Measurements from ENCODE around the gene BRSK2.
"Not testable (repeated sequence)": the region's sequence is repeated elsewhere in the genome, so short reads cannot be mapped to it uniquely, and the experiment has no call there.

Gene BRSK2

DNA sequence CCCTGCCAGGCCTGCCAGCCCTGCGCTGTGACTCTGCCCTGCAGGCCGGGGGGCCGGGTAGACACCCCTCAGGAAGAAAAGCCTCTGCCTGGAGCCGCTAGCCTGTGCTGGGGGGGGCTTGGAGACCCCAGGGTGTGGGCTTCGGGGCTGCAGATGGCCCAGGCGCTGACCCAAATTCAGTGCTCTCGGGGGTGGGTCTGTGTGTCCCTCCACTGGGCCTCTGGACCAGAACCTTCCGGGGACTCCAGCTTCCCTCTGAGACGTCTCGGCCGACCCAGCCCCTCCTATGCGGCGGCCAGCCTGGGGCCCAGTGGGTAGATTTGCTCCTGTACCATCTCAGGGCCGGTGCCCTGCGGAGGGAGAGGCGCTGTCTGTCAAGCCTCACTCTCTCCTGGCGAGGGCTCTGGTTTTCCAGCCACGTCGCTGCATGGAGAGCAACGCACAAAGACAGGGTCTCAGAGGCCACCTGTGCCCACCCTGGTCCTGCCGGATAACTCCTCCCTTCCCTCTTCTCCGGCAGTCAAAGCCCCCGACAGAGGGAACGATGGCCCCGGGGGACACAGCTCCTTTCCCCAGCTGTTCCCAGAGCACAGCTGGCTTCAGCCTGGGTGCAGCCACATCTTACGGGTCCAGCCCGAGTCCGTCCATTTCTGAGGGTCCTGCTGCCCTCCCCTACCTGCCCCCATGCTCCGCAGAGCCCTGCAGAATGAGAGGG, 40.2 kb upstream of the BRSK2 start:
- TF ChIP-seq POLR2A (IDR thresholded peaks at IDR 0.05; ENCODE audit: low read length) (no peak), GATA1 (IDR thresholded peaks at IDR 0.05; ENCODE audit: low read depth, low read length) (no peak)
- no peak for DNase-seq

- DNase-seq, result no peak
- TF ChIP-seq POLR2A (IDR thresholded peaks at IDR 0.05; ENCODE audit: low read length) (no peak), GATA1 (IDR thresholded peaks at IDR 0.05; ENCODE audit: low read depth, low read length) (no peak)
These were observed 39.5 kb upstream of the BRSK2 start for GRCh38 chr11:1350086-1350725.

DNA sequence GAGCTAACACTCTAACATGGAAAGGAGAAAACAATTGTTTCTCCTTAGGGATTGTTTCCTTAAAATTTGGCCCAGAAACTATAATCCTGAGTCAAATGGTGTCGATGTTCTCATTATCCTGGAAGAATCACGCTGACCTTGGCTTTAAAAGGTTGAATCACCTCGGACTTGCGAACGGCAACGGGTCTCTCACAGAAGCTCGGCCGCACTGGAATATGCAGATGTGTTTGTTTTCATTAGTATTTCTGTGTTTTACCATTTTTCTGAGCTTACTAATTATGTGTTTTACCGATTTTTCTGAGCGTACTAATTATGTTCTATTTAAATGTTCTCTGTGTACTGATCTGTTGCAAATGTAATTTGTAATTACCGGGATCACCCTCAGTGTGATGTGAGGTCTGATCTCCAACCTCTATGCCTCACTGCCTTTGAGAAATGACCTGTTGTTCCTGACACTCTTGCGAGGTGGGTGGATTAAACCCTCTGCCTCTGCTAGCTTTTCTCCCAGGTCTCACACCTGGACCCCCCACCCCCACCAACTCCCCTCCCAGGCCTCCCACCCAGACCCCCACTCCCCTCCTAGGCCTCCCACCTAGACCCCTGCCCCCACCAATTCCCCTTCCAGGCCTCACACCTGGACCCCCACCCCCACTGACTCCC, 38.3 kb upstream of the BRSK2 start:
- no peak for TF ChIP-seq POLR2A (IDR thresholded peaks at IDR 0.05; ENCODE audit: low read length)
- no peak for TF ChIP-seq GATA1 (IDR thresholded peaks at IDR 0.05; ENCODE audit: low read depth, low read length)
- peak in 1 of 2 experiments; percentile 14 for DNase-seq

DNA sequence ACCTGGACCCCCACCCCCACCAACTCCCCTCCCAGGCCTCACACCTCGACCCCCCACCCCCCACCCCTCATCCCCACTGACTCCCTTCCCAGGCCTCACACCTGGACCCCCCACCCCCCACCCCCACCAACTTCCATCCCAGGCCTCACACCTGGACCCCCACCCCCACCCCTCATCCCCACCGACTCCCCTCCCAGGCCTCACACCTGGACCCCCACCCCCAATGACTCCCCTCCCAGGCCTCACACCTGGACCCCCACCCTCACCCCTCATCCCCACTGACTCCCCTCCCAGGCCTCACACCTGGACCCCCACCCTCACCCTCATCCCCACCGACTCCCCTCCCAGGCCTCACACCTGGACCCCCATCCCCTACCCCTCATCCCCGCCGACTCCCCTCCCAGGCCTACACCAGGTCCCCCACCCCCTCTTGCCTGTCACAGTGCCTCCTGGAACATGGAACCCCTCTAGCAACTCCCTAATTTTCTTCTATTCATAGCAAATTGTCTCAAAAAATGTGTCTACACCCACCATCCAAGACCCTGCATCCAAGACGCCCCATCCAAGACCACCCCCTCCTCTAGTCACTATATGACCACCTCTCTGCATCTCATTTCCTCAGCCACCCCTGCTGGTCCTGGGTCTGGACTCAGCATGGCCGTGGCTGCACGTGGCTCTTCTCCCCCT, 36.9 kb upstream of the BRSK2 start:
- TF ChIP-seq GATA1 (IDR thresholded peaks at IDR 0.05; ENCODE audit: low read depth, low read length) (no peak), POLR2A (IDR thresholded peaks at IDR 0.05; ENCODE audit: low read length) (no peak)
- DNase-seq, result no peak

DNA sequence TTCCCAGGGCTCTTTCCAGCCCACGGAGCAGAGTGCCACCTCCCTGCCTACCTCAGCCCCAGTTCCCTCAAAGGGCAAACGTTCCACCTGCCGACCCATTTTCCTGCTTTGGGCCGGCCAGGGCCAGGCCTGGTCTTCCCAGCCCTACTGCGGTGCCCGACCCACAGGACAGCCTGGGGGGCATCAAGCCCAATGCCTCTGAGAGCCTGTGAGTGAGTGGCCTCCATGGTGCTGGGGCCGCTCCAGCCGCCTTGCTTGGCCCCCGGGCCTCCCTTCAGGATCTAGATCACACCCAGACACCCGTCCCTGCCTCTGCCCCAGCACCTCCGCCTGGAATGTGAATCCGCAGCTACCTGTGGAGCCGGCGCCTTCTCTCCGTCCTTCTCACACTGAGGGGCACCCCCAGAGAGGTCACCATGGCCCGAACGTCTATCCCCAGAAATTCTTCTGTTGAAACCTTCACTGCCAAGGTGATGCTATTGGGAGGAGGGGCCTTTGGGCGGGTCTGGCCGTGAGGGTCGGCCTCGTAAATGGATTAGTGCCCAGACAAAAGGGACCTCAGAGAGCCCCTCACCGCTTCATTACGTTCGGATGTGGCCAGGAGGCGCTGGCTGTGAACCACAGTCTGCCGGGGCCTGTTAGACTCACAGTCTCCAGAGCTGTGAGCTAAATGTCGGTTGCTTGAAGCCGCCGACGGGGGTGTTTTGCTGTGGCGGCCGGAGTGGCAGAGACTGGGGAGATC, 36.2 kb upstream of the BRSK2 start:
- TF ChIP-seq GATA1 (IDR thresholded peaks at IDR 0.05; ENCODE audit: low read depth, low read length), result no peak
- TF ChIP-seq POLR2A (IDR thresholded peaks at IDR 0.05; ENCODE audit: low read length), result no peak

DNA sequence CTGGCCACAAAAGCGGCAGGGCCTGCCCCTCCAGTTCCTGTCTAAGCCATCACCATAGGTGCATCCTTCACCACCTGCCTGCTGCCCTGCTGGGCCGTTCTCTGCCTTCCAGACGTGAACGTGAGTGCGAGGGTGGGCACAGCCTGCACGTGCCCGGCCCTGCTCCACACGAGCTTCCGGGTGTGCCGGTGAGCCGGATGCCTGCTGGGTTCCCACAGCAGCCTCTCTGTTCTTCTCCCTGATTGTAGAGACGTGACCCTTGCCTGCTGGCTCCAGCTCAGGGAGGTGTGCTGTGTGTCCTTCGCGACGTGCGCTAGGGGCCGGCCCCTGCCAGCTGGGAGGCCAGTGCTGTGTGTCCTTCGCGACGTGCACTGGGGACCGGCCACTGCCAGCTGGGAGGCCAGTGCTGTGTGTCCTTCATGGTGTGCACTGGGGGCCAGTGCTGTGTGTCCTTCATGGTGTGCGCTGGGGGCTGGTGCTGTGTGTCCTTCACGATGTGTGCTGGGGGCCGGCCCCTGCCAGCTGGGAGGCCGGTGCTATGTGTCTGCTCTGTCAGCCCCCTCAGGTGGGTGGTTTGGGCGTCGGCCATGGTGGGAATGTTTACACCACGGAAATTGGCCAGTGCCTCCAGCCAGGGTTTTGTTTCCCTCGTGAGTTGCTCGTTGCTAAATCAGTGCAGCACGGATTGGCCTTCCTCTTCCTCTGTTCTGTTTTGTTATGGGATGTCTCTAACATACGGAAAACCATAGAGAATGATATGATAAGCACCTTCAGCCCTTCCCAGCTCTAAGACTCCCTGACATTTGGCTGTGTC, 35.4 kb upstream of the BRSK2 start:
- TF ChIP-seq POLR2A (IDR thresholded peaks at IDR 0.05; ENCODE audit: low read length), result no peak
- DNase-seq, result no peak

More for the DNA sequence above, 36.2 kb upstream of the BRSK2 start:
- DNase-seq, result no peak

DNA sequence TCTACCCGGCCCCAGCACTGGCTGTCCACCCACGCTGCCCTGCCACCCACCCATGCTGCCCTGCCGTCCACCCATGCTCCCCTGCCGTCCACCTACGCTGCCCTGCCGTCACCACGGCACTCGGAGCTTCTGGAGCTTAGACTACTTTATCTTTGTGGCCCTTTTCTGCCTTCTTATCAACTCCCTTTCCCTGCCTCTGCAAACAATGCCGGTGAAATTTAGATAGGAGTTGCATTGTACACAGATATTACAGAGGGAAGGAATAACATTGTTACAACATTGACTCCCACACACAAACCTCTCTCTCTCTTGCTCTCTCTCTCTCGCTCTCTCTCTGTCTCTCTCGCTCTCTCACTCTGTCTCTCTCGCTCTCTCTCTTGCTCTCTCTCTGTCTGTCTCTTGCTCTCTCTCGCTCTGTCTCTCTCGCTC, 33.7 kb upstream of the BRSK2 start:
- DNase-seq, result no peak
- TF ChIP-seq GATA1 (IDR thresholded peaks at IDR 0.05; ENCODE audit: low read depth, low read length) (no peak), POLR2A (IDR thresholded peaks at IDR 0.05; ENCODE audit: low read length) (no peak)

- DNase-seq, result no peak
- TF ChIP-seq GATA1 (IDR thresholded peaks at IDR 0.05; ENCODE audit: low read depth, low read length) (no peak), POLR2A (IDR thresholded peaks at IDR 0.05; ENCODE audit: low read length) (no peak)
These were observed 33.2 kb upstream of the BRSK2 start for GRCh38 chr11:1356478-1356960.

DNA sequence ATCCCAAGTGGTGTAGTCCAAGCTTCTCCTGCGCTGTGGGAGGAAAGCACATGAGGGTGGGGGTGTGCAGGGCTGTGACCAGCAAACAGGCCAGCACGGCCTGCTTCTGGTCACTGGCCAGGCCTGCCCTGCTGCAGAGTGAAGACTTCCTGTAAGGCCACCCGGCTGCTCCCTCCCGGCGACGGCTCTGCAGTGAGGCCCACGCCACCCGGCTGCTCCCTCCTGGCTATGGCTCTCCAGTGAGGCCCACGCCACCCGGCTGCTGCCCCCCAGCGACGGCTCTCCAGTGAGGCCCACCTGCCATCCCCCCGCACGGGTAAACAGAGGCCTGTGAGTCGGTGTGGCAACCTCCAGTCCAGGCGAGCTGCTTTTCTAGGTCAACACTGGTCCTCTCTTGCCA, 31.4 kb upstream of the BRSK2 start:
- no peak for DNase-seq
- TF ChIP-seq GATA1 (IDR thresholded peaks at IDR 0.05; ENCODE audit: low read depth, low read length) (no peak), POLR2A (IDR thresholded peaks at IDR 0.05; ENCODE audit: low read length) (no peak)

DNA sequence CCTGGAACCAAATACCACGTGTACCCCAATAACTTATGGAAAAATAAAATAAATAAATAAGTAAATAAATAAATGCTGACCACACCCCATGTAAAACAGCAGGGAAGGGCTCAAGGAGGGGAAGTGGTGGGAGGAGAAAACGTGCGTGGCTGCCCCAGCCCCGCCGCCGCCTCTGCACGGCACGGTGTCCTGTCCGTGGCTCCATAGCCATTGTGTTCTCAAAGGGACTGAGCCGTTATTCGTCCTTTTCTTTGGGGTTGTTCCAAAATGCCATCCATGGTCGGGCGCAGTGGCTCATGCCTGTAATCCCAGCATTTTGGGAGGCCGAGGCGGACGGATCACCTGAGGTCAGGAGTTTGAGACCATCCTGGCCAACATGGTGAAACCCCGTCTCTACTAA, 30.8 kb upstream of the BRSK2 start:
- not testable (repeated sequence) for DNase-seq

- TF ChIP-seq POLR2A (IDR thresholded peaks at IDR 0.05; ENCODE audit: low read length), result no peak
- no peak for TF ChIP-seq GATA1 (IDR thresholded peaks at IDR 0.05; ENCODE audit: low read depth, low read length)
- DNase-seq, result no peak
These were observed 30.2 kb upstream of the BRSK2 start for GRCh38 chr11:1359556-1359955.

GRCh38 chr11:1360181-1360834, 29.4 kb upstream of the BRSK2 start:
- TF ChIP-seq GATA1 (IDR thresholded peaks at IDR 0.05; ENCODE audit: low read depth, low read length) (no peak), POLR2A (IDR thresholded peaks at IDR 0.05; ENCODE audit: low read length) (no peak)
- DNase-seq, result no peak

All from erythroblast (primary cell).